ENCODE results near the gene SMOC2.

- TF ChIP-seq CTCF (IDR thresholded peaks at IDR 0.05) (no peak), POLR2A (IDR thresholded peaks at IDR 0.05) (no peak), POLR2AphosphoS5 (IDR thresholded peaks at IDR 0.05) (no peak), EP300 (IDR thresholded peaks at IDR 0.05; ENCODE audit: low read depth) (no peak)
Measured at GRCh38 chr6:168557512-168557911, 116.5 kb downstream of the SMOC2 start.
